GM15510 (cell line): Measurements from ENCODE around the gene PPP1R1C.

Source experiments
- POLR2A ChIP-seq: IDR thresholded peaks from 3 replicates; pipeline ENCODE4 v1.6.1; 2011; ENCODE audit warnings: borderline replicate concordance; ENCODE audit not compliant: insufficient read length; ENCODE audit errors: extremely low read depth

Gene PPP1R1C

DNA sequence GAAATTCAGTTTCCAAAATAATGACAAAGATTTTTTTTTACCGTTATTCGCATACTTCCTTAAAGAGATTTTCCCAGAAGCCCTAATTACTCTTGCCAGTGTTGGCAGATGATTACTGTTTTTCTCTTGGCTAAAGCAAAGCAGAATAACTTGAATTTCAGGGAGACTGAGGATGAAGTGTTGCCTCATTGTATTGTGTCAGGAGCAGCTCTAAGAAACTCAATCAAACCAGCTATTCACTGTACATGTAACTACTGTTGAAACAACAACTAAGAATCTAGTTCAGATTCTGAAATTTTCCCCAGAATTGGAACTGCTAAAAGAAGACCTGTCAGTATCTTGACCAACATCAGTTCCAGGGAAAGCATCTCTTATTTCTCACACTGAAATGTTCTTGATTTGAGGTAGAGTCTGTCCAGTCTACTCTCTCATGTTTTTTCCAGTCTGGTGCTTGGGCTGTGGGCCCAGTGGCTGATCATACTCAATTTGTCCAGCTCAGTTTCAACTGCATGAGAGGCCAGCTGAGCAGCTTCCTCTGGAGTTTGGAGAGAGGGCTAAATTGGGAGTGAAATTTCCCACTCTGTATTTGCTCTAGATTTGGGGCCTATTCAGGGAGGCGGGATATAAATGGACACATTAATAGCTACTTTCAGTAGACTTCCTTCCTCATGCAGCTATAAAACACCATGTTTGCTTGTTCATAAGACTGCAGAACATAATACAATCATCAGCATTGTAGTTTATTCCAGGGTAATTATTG, 78.5 kb downstream of the PPP1R1C start:
- no peak for TF ChIP-seq POLR2A

DNA sequence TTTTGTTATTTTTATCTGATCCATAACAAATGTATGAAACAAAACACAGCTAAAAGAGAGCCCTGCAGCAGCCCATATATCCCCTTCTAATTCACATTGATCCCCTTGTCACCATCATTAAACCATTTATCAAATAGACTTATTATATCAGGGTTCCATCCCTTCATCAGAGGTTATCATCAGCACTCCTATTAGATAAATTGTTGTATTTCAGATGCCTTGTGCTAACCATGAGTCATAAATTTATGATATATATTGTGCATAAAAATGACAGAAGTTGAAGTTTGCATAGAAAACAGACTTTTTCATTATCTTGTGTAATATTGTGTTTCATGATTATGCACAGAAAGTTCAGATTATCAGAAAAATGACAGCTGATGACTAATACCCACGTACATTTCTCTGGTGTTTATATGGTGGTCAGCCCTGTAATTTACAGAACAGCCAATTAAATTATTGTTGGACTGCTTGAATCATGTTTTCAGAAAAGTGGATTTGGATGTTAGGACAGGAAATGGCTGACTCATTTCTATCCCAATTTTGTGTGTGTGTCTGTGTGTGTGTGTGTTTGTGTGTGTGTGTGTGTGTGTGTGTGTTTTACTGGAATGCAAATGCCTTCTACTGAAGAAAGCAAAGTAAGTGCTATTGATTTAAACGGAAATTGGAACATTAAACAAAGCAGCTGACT, 80.9 kb downstream of the PPP1R1C start:
- no peak for TF ChIP-seq POLR2A

DNA sequence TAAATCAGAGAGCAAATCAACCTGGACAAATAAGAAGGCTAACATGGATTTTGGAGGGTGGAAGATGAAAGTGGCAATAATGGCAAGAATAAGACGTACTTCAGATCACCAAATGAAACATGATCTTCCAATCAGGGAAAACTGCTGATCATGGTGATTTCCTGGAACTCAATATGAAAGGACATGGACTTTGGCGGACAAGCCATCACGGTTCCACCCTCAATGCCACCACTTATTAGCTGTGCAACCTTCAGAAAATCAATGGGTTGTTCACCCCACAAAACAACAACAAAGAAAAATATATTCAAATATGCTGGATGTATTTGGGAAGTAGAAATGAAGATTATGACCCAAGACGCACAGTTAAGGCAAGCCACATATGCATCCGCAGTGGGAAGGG, 81.7 kb downstream of the PPP1R1C start:
- no peak for TF ChIP-seq POLR2A

DNA sequence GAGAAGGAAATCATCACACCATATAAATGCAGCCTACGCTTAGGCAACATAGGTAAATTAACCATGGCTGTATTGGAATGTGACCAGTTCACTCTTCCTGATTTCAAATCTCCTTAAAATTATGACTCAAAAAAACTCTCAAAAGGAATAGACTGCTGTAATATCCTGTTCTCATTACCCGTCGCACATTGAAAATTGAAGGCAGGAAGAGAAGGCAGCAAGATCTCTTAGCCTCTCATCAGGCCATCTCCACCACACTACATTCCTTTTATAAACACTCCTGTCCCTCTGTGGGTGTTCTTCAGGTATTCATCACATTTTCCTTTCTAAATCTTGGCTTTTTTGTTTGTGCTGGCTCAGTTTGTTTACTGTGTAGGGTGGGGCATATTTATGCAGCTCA, 83.2 kb downstream of the PPP1R1C start:
- no peak for TF ChIP-seq POLR2A

DNA sequence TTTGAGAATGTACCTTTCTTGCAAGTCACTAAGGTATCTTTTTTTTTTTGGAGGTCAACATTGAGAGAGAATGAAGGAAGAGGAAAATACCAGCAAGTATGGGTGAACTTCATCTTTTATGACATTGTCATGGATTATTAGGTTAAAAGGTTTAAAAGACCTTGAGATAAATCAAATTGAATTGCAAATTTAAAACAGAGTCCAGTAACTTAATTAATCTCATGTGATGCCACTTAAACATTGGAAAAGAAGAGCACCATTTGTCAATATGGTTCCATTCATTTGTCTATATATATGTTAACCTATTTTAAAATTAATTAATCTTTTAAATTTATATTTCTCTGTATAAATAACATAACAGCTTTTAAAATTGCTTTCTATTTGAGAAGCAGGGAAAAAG, 83.8 kb downstream of the PPP1R1C start:
- TF ChIP-seq POLR2A = no peak

DNA sequence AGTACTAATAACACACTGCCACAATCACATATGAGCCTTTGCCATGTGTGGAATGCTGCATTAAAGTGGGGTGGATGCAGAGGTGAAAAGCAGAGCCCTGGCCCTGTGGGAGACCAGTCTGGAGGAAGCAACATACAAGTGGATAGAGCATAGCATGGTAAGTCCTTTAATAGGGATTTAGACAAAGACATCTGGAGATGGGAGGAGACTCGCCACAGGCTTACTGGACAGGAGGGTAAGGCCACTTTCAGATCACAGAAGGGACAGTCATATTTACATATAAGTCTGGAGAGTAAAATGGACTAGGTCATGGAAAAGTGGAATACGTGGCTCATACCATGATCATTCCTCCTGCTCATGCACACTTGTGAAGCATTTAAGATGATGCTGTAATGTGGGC, 84.3 kb downstream of the PPP1R1C start:
- TF ChIP-seq POLR2A = no peak

DNA sequence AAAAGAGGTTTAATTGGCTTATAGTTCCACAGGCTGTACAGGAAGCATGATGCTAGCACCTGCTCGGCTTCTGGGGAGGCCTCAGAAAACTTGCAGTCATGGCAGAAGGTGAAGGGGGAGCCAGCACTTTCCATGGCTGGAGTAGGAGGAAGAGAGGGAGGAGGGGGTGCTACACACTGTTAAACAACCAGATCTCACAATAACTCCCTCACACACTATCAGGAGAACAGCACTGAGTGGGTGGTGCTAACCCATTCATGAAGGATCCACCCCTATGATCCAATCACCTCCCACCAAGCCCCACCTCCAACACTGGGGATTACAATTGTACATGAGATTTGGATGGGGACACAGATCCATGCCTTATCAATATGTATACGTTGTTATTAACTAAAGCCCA, 85.1 kb downstream of the PPP1R1C start:
- no peak for TF ChIP-seq POLR2A

DNA sequence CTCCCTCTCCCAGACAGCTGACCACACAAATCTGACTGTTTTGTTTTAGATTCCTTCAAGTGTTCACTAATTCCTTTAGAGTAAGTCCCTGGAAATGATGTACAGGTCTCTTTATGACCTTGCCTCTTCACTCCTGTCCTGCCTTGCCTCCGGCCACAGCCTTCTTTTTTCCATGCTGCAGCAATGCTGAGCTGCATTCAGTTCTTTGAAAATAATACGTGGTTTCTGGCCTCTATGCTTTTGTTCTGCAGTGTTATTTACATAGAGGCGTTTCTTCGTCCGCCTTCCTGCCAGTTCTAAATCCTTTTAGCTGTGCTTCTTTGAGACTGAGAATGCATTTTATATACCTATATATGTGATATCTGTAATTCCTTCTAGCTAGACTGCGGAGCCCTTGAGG, 87.2 kb downstream of the PPP1R1C start:
- TF ChIP-seq POLR2A = no peak

DNA sequence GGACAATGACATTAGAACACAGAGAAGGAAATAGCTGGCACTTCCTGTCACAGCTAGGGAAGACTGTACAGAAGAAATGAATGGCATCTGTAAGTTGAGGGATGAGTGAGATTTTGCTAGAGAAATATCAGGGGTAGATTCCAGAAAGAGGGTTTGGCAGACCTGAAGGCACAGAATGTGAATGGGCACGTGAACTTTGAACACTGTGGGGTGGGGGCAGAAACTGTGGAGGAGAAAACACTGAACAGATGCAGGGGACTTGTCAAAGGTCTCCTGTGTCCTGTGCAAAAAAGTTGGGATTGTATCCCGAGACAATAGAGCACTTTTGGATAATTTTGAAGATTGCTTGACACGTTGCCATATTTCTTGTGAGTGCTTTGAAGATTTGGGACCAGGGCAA, 88.0 kb downstream of the PPP1R1C start:
- no peak for TF ChIP-seq POLR2A

DNA sequence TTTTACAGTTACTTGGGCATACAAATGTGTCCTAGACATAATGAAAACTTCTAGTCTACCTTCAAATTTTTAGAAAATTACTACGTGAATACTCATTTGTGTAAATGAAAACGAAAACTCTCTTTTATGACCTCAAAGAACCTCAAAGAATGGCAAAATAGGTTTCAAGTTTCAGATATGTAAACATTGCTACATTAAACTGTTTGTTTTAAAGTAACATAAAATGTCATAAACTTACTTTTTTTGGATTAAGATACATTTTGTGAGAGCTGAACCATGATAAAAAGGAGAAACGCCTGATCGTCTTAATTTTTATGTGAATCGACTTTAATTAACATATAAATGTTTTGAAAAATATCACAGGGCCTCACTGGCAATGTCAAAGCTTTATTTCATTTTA, 91.4 kb downstream of the PPP1R1C start:
- no peak for TF ChIP-seq POLR2A

DNA sequence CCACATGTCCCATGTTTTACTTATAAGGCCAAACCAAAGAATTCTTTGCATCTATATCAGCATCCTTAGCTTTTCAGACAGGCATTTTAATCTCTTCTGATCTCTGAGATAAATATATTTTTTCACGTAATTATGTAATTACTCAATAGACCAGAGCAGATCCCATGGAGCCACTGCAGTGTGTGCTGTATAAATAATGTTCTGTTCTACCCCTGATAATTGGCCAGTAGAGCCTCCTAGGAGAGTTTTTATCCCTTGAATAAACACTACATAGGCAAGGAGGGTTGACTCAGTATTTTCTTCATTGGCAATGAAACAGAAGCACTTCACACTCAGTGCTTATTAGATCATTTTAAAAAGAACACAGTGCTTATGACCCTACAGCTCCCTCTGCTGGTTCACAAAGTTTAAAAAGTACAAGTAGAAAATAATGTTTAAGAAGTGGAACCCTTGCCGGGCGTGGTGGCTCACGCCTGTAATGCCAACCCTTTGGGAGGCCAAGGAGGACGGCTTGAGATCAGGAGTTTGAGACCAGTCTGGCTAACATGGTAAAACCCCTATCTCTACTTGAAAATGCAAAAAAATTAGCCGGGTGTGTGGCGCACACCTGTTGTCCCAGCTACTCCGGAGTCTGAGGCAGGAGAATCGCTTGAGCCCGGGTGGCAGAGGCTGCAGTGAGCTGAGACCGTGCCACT, 91.9 kb downstream of the PPP1R1C start:
- no peak for TF ChIP-seq POLR2A

DNA sequence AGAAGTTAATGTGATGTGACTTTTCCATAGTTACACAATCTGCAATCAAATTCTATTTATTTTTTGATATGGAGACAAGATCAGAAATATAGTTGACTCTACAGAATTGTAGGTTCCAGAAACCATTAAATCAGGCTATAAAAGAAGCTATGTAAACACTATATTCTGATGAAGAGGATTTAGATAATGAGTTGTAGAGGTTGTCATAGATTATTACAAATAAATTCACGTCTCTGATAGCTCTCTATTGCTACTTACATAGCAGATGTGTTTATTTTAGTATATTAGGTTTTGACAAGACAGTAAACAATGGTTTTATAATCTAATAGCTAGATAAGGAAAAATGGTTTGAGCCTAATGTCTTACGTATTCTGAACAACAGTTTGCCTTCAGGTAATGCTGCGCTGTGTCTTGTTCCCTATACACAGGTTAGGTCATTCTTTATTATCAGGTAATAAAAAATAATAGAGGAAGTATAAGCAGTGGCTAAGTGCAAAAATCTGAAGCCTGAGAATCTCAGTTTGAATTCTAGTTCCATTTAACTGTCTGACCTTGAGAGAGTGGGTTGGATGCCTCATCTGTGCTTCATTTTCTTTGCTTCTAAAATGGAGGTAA, 93.4 kb downstream of the PPP1R1C start:
- TF ChIP-seq POLR2A = no peak

DNA sequence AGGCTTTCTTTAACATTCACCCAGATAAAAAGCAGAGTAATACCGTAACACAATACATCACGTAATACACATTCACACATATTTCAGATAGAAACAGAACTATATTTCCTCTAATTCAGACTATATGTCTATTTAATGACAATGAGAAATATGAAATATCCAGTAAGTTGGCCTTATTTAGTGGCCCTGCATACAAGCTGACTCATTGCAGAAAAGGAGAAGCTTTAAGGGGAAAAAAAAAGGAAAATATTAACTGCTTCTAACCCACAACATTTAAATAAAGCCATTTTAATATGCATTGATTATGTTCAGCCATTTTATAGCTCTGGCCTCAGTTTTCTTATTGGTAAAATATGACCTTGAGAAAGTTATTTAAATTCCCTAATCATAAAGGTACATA, 94.8 kb downstream of the PPP1R1C start:
- TF ChIP-seq POLR2A = no peak

DNA sequence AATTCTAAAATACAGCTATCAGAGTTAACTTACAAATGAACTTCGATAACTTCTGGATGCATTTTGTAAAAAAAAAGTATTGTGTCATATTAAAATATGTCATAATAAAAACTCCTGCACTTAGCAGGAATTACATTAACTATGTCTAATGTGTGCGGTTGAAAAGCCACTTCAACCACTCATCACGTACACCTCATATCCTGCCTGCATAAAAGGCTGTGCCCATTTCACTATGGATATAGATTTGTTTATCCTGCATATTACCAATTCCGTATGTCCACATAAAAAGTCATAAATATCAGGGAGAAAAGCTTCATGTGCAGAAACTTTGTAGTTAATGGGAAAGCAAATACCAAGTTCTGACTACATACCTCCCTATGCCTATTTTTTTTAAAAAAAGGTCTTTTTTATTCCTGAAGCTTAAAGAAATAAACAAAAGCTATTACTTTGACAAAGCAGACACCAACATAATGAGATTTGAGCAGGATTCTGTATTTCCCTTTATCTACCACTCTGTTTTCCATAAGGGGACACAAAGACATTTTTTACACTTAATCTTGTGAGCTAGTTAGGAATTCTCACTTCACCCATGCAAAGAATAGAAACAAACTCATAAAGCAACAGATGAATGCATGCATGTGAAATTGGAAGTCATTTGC, 96.1 kb downstream of the PPP1R1C start:
- TF ChIP-seq POLR2A = no peak
